Ishikawa (cell line): ENCODE results near the gene PRR5.

Experiments used
- CEBPB ChIP-seq: IDR thresholded peaks from 2 replicates; pipeline ENCODE4 v1.6.1; 2012
- CREB1 ChIP-seq: IDR thresholded peaks from 2 replicates; pipeline ENCODE4 v1.6.1; 2012; ENCODE audit warnings: low read depth
- EGR1 ChIP-seq: IDR thresholded peaks from 2 replicates; pipeline ENCODE4 v1.6.1; 2012
- EP300 ChIP-seq: IDR thresholded peaks from 2 replicates; pipeline ENCODE4 v1.6.1; 2012; ENCODE audit warnings: borderline replicate concordance
- FOXM1 ChIP-seq: IDR thresholded peaks from 2 replicates; pipeline ENCODE4 v1.6.1; 2012; ENCODE audit warnings: low read depth, borderline replicate concordance
- MAX ChIP-seq: IDR thresholded peaks from 2 replicates; pipeline ENCODE4 v1.6.1; 2012
- NFIC ChIP-seq: IDR thresholded peaks from 2 replicates; pipeline ENCODE4 v1.6.1; 2012
- RAD21 ChIP-seq: IDR thresholded peaks from 2 replicates; pipeline ENCODE4 v1.6.1; 2012; ENCODE audit warnings: low read depth
- REST ChIP-seq: IDR thresholded peaks from 2 replicates; pipeline ENCODE4 v1.6.1; 2012; ENCODE audit warnings: low read depth, mild to moderate bottlenecking
- TAF1 ChIP-seq: IDR thresholded peaks from 2 replicates; pipeline ENCODE4 v1.6.1; 2012; ENCODE audit warnings: low read depth, mild to moderate bottlenecking
- TCF12 ChIP-seq: IDR thresholded peaks from 2 replicates; pipeline ENCODE4 v1.6.1; 2012; ENCODE audit warnings: low read depth
- TEAD4 ChIP-seq: IDR thresholded peaks from 2 replicates; pipeline ENCODE4 v1.6.1; 2012
- USF1 ChIP-seq: IDR thresholded peaks from 2 replicates; pipeline ENCODE4 v1.6.1; 2012
- YY1 ChIP-seq: IDR thresholded peaks from 2 replicates; pipeline ENCODE4 v1.6.1; 2012; ENCODE audit warnings: low read depth
- ZBTB7A ChIP-seq: IDR thresholded peaks from 2 replicates; pipeline ENCODE4 v1.6.1; 2012; ENCODE audit warnings: low read depth

Gene PRR5

GRCh38 chr22:44759001-44759400 lies 57.0 kb downstream of the PRR5 start:
- TF ChIP-seq RAD21 (no peak), TCF12 (no peak), ZBTB7A (no peak), CEBPB (no peak), REST (no peak), EP300 (no peak), MAX (no peak), FOXM1 (no peak), TEAD4 (no peak), NFIC (no peak), TAF1 (no peak), EGR1 (no peak), USF1 (no peak)

- no peak for TF ChIP-seq FOXM1
- TF ChIP-seq EGR1: no peak
- no peak for TF ChIP-seq USF1
- no peak for TF ChIP-seq CEBPB
- TF ChIP-seq ZBTB7A: no peak
- no peak for TF ChIP-seq TCF12
- TF ChIP-seq MAX: no peak
- TF ChIP-seq TEAD4: no peak
Measured at GRCh38 chr22:44759430-44760310, 57.7 kb downstream of the PRR5 start.

GRCh38 chr22:44760476-44760875 lies 58.5 kb downstream of the PRR5 start:
- TF ChIP-seq CREB1 (no peak), NFIC (no peak), YY1 (no peak), ZBTB7A (no peak), TEAD4 (no peak), RAD21 (no peak), TAF1 (no peak), EGR1 (no peak), MAX (no peak)

- no peak for TF ChIP-seq EP300
- TF ChIP-seq YY1: no peak
- TF ChIP-seq CEBPB: no peak
- TF ChIP-seq TEAD4: no peak
- TF ChIP-seq NFIC: no peak
- no peak for TF ChIP-seq ZBTB7A
- TF ChIP-seq EGR1: no peak
- TF ChIP-seq TAF1: no peak
- no peak for TF ChIP-seq REST
- no peak for TF ChIP-seq FOXM1
Measured at GRCh38 chr22:44761025-44761424, 59.0 kb downstream of the PRR5 start.

GRCh38 chr22:44764373-44764772 lies 62.4 kb downstream of the PRR5 start:
- TF ChIP-seq ZBTB7A (no peak), MAX (no peak), TAF1 (no peak), YY1 (no peak), TEAD4 (no peak), TCF12 (no peak), CEBPB (no peak), REST (no peak)
